HG02678 (cell line): ENCODE measurements around the gene INTS6L.

Experiments
- ATAC-seq: cut with Tn5 transposase; IDR thresholded peaks from one replicate; pipeline ENCODE4 v1.9.1; 2021; ENCODE audit warnings: mild to moderate bottlenecking, moderate library complexity; ENCODE audit not compliant: unreplicated experiment

Gene INTS6L

GRCh38 chrX:135520553-135521404, at the start of gene INTS6L:
INTS6L (plus strand) TSS chrX:135520660; CDS start chrX:135520993, 333 bp downstream.
- ATAC-seq, result peak; percentile 81

GRCh38 chrX:135476378-135476777, 44.1 kb upstream of the INTS6L start:
- no peak for ATAC-seq

- peak; percentile 48 for ATAC-seq
Measured at GRCh38 chrX:135477576-135477975, 42.9 kb upstream of the INTS6L start.

DNA sequence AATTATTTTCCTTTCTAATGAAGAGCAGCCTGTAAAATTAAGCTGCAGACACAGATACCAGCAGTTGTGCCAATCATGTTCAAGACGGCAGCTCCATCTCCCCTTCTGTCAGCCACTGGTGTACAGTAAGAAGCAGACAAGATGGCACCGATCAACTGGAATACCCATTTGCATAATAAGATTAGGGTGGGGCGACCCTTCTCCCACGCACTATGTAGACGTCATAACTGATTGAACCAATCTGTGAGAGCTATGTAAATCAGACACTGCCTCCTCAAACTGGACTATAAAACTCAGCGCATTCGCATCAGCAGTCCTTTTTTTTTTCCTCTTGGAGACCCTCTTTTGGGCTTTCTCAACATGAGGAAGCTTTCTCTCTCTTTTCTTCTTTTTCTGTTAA, 40.4 kb upstream of the INTS6L start:
- ATAC-seq, result no peak

DNA sequence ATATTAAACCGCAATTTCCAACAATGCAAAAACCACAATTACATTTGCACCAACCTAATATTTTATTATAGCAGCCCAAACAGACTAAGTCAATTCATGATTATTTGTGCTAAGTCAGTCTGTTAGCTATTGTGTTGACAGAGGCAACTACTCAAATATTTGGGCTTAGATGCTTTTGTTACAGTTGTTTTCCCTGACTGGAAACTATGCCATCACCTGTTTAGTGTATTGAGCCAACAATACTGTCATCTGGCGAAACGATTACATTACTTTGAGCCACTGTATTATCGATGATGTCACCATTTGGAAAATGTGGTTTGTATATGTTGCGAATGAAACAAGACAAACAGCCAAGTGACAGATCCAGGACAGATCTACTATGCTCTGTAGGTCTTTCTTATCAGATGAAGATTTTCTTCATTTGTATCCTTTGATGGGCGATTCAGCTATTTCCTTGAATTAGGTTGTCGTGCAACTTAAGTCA, 38.7 kb upstream of the INTS6L start:
- no peak for ATAC-seq

DNA sequence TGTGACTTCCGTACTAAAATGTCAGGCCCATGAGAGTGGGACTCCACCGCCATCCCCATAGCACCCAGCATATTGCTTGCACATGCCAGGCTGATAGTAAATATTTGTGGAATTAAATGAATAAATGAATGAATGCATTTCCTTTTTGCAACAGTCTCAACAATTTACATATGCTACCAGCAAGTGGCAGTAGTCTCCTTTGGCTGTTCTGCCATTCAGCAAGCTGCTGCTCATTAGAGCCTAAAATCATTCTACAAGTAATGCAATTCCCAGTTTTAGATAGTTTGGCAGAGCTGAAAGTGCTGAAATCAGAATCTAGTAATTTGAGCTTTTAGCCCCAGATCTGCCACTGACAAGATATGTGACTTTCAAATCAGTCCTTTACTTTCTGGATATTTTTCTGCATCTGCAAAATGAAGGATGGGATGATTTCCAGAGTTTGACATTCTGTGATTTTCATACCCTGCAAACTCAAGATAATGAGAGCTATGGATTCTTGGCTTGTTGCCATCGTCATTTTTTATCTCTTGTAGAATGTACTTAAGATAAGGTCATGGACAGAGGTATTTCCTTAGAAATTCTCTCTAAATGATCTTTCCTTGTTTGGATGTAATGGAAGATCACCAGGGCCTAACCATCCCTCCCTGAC, 35.7 kb upstream of the INTS6L start:
- no peak for ATAC-seq

GRCh38 chrX:135489542-135489941, 30.9 kb upstream of the INTS6L start:
- ATAC-seq, result peak; percentile 90

DNA sequence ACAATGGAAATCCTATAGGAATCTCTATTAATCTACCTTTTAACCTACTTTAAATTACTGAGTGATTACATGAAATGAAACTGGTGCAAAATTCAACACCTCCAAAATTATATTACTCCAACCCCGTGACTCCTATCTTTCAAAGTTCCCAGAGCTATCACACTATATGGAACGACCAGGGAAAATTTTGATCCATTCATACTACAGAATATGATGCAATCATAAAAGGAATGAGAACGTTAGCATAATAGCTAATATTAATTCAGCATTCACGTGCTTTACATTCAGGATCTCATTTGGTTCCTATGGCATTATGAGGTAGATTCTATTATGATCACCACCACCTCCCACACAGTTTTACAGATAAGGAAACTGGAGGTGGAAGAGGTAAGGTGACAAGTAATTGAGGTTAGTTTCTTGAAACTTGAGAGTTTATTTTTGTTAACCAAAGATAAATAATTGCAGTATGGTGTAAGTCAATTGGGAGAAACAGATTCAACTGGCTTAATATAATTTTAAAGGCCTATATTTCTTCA, 29.4 kb upstream of the INTS6L start:
- ATAC-seq, result no peak

DNA sequence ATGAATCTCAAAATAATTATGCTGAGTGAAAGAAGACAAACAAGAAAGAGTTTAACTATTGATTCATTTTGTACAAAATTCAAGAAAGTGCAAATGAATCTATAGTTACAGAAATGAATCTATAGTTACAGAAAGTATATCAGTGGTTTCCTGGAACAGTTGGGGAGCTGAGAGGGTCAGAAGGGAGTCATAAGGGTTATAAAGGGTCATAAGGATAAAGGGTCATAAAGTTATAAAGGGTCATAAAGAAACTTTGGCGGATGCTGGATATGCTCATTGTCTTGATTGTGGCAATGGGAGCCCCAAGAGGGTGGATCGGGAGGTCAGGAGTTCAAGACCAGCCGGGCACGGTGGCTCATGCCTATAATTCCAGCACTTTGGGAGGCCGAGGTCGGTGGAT, 26.0 kb upstream of the INTS6L start:
- no peak for ATAC-seq

- ATAC-seq, result no peak
Measured at GRCh38 chrX:135497736-135498135, 22.7 kb upstream of the INTS6L start.

DNA sequence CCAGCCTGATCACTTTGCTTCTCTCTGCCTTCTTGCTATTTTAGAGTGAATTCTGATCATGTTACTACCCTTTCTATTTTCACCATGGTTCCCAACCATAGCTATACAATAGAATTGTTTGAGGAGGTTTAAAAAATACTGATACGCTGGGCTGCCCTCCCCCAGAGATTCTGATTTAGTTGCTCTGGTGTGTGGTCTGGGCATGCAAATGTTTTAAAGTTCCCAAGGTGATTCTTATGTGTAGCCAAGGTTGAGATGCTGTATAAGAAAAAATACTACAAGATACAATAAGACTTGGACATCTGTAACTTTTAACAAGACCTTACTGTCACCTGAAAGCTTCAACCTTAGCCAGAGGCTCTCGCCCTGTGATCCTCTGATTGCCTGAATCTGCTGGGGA, 22.2 kb upstream of the INTS6L start:
- no peak for ATAC-seq

DNA sequence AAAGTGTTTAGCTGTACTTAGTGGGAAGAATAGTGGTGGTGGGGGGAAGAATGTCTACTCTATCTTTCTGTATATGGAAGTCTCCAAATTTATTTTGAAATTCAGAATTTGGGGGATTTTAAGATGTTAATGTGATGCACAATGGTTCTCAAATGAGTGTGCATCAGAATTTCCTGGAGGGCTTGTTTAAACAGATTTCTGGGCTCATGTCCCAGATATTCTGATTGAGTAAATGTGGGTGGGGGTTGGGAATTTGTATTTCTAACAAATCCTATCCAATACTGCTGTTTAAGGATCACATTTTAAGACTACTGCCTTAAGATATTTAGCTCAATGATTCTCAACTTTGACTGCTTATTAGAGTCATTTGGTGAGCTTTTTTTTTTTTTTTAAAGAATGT, 15.1 kb upstream of the INTS6L start:
- ATAC-seq, result no peak

- ATAC-seq, result no peak
Measured at GRCh38 chrX:135509885-135510284, 10.6 kb upstream of the INTS6L start.

DNA sequence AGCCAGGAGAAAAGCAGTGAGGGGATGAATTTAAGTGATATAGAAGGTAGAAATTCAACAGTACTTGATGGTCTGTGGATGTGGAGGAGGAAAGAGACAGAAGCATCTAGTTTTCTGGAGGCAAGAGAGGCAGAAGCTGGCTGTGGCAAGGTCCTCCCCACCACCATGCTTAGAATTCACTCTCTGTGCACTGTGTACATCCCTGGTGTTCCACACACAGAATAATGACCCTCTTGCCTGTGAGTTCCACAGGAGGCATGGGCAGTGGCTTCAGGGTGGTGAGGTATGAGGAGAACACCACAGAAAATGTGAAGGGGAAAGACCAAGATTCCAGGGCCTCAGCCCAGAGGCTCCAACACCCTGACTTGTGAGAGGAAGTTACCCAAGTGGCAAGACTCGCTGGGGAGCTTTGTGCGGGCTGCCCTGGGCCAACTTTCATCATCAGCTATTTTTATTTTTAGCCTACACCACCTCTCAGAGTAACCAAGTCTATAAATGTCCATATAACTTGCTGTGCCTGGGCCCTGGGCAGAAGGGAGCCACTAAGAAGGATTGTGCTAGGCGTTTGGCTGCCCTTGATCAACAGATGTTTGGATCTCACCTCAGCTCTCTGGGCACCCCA, 7.8 kb upstream of the INTS6L start:
- no peak for ATAC-seq

DNA sequence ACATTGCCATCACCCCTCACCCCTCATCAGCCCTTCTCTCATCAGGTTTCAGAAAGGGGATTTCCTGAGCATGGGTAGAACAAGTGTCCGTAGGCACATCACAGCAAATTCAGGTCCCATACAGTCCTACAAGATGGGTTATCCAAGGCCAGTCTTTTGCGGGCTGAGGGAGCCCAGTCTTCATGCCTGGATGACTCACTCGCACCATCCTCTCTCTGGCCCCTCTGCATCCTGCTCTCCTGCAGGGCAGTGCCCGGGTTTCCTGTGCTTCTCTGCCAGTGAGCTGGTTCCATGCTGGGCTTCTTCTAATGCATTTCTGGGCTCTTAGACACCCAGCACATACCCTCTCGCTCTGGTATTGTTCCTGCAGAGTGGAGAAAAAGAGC, 7.3 kb upstream of the INTS6L start:
- ATAC-seq, result no peak

DNA sequence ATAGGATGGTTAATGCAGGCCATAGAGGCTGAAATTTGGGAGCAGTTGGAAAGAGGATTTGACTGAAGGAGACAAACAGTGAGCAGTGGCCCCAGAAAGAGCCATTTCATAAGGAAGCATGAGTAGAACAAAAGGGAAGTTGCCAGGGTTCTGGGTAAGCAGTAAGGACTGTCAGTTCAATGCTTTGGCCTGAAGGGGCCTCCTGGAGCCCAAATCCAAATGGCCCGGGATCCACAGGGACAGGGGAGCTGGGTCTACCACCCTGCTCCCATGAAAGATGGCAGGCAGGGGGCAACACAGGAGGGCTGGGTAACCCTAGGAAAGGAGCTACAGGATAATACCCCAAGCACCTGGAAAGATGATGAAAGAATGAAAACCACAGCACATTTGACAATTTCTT, 4.1 kb upstream of the INTS6L start:
- no peak for ATAC-seq

GRCh38 chrX:135518161-135518560, 2.3 kb upstream of the INTS6L start:
- ATAC-seq, result no peak

GRCh38 chrX:135520022-135520552, 373 bp upstream of the INTS6L start:
- peak; percentile 0 for ATAC-seq

DNA sequence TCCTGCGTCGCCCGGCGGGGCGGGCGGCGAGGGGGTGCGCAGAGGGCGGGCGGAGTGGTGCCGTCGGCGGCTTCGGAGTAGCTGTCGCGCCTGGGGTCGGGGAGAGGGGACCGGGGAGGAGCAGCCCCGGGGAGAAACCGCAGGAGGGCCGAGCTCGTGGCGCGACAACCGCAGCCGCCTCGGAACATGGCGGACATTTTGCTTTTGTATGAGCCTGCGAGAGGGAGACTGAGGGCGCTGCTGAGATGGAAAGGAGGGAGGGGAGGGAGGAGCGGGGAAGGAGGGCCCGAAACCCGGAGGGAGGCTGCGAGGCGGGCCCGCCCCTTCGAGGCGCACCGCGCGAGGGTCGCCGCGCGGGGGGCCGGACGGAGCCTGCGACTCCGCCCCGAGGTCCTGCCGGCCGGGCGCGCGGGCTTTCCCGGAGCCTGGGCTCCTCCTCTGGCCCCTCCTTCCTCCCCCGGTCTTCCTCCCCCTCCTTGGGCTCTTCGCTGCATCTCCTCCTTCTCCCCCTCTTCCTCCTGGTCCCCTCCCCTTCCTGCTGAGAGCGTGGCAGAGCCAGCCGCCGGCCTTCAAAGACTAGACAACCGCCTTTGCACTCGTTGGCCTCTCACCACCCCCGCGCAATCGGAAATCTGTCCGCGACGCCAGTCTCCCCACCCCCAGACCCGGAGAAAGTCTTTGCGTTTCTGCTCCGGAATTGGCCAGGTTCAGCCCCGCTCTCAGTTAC, 1.1 kb downstream of the INTS6L start:
- ATAC-seq, result peak; percentile 64

- ATAC-seq, result no peak
Measured at GRCh38 chrX:135522132-135522530, 1.7 kb downstream of the INTS6L start.
